Thyroid gland (tissue), 4 donors: ENCODE results near the gene HS6ST3. TPM values are rescaled to one million over a fixed set of nuclear protein-coding genes. Genes with fewer than 3 reads are reported as not detected.

ENCODE experiments used
- DNase-seq, 2 donors: peaks; one replicate each; pipeline ENCODE4 v3.0.0-alpha.2; 2019
- H3K27ac ChIP-seq, 3 donors: fragments of 200-600 bp; sonication (generic); 1 replicate in 2 of 3; 2 replicates in 1 of 3; pipeline ENCODE4 v1.5.1; 2016 to 2019; ENCODE audit warnings: mild to moderate bottlenecking in 1 of 3, moderate library complexity in 1 of 3
- H3K27me3 ChIP-seq: fragments of 200-600 bp; sonication (generic); one replicate; pipeline ENCODE4 v1.5.1; 2019
- H3K36me3 ChIP-seq, 2 donors: fragments of 200-600 bp; sonication (generic); one replicate each; pipeline ENCODE4 v1.5.1; 2016 to 2019
- H3K4me1 ChIP-seq, 2 donors: fragments of 200-600 bp; sonication (generic); one replicate each; pipeline ENCODE4 v1.5.1; 2017 to 2019
- H3K4me3 ChIP-seq, 3 donors: fragments of 200-600 bp; sonication (generic); replicated peaks in 1 of 3; 1 replicate in 2 of 3; 2 replicates in 1 of 3; pipeline ENCODE4 v1.5.1; 2016; ENCODE audit warnings: mild to moderate bottlenecking in 1 of 3
- H3K9me3 ChIP-seq: fragments of 200-600 bp; sonication (generic); one replicate; pipeline ENCODE4 v1.5.1; 2017
- POLR2A ChIP-seq, 2 donors: fragments of 450-650 bp; IDR thresholded peaks; one replicate each; pipeline ENCODE4 v1.6.1; 2017; ENCODE audit warnings: antibody characterized with exemption in 2 of 2, mild to moderate bottlenecking in 2 of 2, moderate library complexity in 1 of 2
- WGBS, 2 donors: methylation state at CpG; one replicate each; pipeline ENCODE4 v1.1.5; 2017; 5-methylcytosine and 5-hydroxymethylcytosine counted together
- intact Hi-C: fragments of 100-400 bp; cut with DNase I; formaldehyde crosslinking; loops from one replicate; pipeline ENCODE4 v1.15.1; 2023
- total RNA-seq, 4 donors: library from RNA; depleted of rRNA; stranded (reverse); fragments of >200 nt; gene quantifications; one replicate each; pipeline ENCODE4 v1.2.3, GENCODE V29; 2016
- TF ChIP-seq, protein P1 (sequence below), 6 experiments: fragments of 200-600 bp in 3 of 6; fragments of 450-650 bp in 3 of 6; sonication (generic) in 3 of 6; IDR thresholded peaks; one replicate each; pipeline ENCODE4 v1.5.1; 2016 to 2019; ENCODE audit warnings: antibody characterized with exemption in 6 of 6, mild to moderate bottlenecking in 2 of 6, inconsistent platforms in 1 of 6, moderate library complexity in 1 of 6

HS6ST3 gene
- total RNA-seq, 4 donors from 2014 or later, result 2.0 to 5.8 (median 5.0) TPM

DNA sequence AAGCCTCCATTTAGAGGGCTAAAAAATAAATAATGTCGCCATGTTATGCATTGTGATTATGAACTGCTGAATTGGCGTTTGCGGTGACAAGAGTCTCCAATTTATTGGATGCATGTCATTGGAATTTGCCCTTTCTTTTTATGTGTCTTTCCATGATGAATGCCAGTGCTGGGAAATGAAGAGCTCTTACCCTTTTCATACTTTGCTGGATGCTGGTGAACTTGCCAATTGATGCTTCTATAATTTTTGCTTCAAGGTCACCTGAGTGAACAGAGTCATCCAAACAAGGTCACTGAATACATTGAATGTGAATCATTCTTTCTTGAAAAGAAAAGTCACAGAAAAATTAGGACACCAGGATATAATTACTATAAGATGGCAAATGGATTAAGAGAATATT lies 556.2 kb downstream of the HS6ST3 start:
- intact Hi-C loops, result no loop called here
- TF ChIP-seq, protein P1, sequence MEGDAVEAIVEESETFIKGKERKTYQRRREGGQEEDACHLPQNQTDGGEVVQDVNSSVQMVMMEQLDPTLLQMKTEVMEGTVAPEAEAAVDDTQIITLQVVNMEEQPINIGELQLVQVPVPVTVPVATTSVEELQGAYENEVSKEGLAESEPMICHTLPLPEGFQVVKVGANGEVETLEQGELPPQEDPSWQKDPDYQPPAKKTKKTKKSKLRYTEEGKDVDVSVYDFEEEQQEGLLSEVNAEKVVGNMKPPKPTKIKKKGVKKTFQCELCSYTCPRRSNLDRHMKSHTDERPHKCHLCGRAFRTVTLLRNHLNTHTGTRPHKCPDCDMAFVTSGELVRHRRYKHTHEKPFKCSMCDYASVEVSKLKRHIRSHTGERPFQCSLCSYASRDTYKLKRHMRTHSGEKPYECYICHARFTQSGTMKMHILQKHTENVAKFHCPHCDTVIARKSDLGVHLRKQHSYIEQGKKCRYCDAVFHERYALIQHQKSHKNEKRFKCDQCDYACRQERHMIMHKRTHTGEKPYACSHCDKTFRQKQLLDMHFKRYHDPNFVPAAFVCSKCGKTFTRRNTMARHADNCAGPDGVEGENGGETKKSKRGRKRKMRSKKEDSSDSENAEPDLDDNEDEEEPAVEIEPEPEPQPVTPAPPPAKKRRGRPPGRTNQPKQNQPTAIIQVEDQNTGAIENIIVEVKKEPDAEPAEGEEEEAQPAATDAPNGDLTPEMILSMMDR (IDR thresholded peaks at IDR 0.05), result no peak
- no peak for TF ChIP-seq POLR2A (IDR thresholded peaks at IDR 0.05)
- Histone ChIP-seq H3K27me3 (no peaks in the 10 kb centered on the region), H3K9me3 (no peaks in the 10 kb centered on the region), H3K36me3 (no peaks in the 10 kb centered on the region), H3K4me3 (no peak overlapping the region), H3K27ac (no peak overlapping the region), H3K4me1 (no peaks in the 10 kb centered on the region)
- 92 to 98% methylated on average over 3 of the region's 3 CpGs for WGBS, 2 donors
- no peak for DNase-seq

DNA sequence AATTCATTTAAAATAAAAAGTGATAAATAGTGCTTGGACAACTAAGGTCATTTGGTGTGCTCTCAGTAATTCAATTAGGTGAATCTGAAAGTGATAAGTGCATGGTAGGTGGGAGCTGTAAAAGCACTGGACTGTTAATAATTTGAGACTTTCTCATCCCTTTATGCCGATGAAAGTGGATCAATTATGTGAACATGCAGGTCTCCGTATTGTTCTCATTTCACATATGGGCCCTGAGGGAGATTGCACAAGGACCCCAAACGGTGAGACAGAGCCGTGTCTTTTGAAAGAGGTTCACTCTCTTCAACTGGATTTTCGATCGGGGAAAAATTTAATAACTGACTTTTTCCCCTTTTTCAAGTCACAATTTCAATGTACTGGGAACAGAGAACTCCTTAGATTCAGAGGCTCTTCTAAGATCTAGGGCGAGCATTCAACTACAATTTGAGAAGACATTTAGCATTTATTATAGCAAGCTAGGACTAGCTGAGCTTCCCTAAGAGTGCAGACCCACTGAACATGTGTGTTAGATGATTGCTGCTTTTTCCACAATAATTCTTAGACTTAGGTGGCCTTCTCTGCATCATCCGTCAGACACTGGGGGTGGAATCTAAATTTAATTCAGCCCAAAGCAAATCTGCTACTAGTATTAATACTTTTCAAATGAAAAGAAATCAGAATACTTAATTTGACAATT lies 556.8 kb downstream of the HS6ST3 start:
- 84 to 85% methylated on average over 8 of the region's 8 CpGs for WGBS, 2 donors

DNA sequence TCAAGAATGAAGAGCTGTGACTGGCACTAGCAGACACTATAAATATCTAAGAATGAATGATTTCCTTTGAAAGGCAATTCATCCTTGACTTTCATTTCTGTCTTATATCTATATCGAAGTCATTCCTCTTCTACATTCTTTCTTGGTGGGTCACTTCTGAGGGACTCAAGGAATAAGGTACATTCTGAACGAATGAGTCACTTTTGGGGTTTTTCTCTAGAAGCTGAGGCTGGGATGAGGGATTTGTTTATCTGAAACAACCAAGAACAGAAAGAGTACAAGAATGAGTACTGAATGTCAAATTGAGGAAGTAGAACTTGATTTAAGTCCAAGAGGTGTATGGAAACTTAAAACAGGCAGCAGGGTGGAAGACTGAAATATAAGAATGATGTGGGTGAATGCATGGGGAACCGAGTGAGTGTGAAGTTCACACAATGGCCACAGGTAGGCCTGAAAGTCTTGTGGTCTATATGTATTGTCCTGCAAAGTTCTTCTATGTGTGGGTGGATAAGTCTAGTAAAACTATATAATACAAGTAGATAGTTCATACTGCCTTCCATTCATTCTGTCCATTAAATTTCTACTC lies 560.5 kb downstream of the HS6ST3 start:
- no peak overlapping the region for H3K27ac ChIP-seq
- H3K9me3 ChIP-seq, result no peaks in the 10 kb centered on the region
- no peaks in the 10 kb centered on the region for H3K27me3 ChIP-seq
- no peak for TF ChIP-seq POLR2A (IDR thresholded peaks at IDR 0.05)
- TF ChIP-seq, protein P1 (IDR thresholded peaks at IDR 0.05), result no peak
- no peak overlapping the region for H3K4me3 ChIP-seq
- no peak for DNase-seq
- WGBS, 2 donors, result 76 to 84% methylated on average over 3 of the region's 3 CpGs
- no peaks in the 10 kb centered on the region for H3K36me3 ChIP-seq
- no peaks in the 10 kb centered on the region for H3K4me1 ChIP-seq
- intact Hi-C loops, result no loop called here

More for the DNA sequence above, 556.8 kb downstream of the HS6ST3 start:
- TF ChIP-seq, protein P1 (IDR thresholded peaks at IDR 0.05), result no peak
- TF ChIP-seq POLR2A (IDR thresholded peaks at IDR 0.05), result no peak
- H3K36me3 ChIP-seq, result no peaks in the 10 kb centered on the region
- intact Hi-C loops, result no loop called here
- no peaks in the 10 kb centered on the region for H3K4me1 ChIP-seq
- H3K27ac ChIP-seq, result no peak overlapping the region
- no peak for DNase-seq
- H3K9me3 ChIP-seq, result no peaks in the 10 kb centered on the region
- H3K27me3 ChIP-seq, result no peaks in the 10 kb centered on the region
- no peak overlapping the region for H3K4me3 ChIP-seq

DNA sequence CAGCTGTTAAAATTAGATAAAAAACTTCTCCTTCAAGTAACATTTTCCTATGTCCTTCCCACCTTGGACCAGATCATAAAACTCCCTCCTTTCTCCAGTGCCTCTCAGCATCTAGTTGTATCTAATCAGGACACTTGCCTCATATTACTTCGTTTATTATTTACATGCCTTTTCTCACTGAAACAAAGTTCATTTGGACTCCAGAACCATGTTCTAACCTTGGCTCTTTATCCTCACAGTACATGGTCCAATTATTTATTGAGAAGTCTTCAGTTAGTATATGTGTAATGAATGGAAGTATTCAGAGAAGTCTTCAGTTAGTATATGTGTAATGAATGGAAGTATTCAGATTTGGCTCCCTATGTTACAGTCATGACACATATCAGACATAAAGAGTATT lies 561.7 kb downstream of the HS6ST3 start:
- 32 to 38% methylated on average over 1 of the region's 1 CpG for WGBS, 2 donors
- intact Hi-C loops, result no loop called here
- Histone ChIP-seq H3K4me1 (no peaks in the 10 kb centered on the region), H3K9me3 (no peaks in the 10 kb centered on the region), H3K27me3 (no peaks in the 10 kb centered on the region), H3K27ac (no peak overlapping the region), H3K36me3 (no peaks in the 10 kb centered on the region), H3K4me3 (no peak overlapping the region)
- TF ChIP-seq, protein P1 (IDR thresholded peaks at IDR 0.05), result no peak
- TF ChIP-seq POLR2A (IDR thresholded peaks at IDR 0.05), result no peak
- no peak for DNase-seq

DNA sequence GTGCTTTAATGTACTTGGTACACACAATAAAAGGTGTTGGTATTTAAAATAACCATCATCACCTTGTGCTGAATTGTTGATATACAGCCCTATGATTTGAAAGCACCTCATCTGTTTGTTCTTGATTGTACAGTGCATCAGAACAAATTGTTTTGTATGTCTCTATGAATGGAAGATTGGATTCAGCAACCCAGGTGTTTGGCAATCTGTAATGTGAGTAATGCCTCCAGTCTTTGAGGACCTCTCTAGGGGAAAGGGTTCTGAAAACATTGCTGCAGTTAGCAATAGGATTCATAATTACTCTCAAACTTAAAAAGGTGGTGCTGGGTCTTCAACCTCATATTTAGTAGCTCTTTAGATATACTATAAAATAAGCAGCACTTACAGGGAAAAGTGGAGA lies 562.6 kb downstream of the HS6ST3 start:
- no peak for DNase-seq
- no peak for TF ChIP-seq POLR2A (IDR thresholded peaks at IDR 0.05)
- TF ChIP-seq, protein P1 (IDR thresholded peaks at IDR 0.05), result no peak
- Histone ChIP-seq H3K36me3 (no peaks in the 10 kb centered on the region), H3K27me3 (no peaks in the 10 kb centered on the region), H3K27ac (no peak overlapping the region), H3K4me3 (no peak overlapping the region), H3K9me3 (no peaks in the 10 kb centered on the region), H3K4me1 (no peaks in the 10 kb centered on the region)
- intact Hi-C loops, result no loop called here
